ENCODE measurements around the gene RNASET2. TPM values are rescaled to one million over a fixed set of nuclear protein-coding genes. Genes with fewer than 3 reads are reported as not detected.

The RNASET2 gene
- polyA plus RNA-seq, 1 donor (not counting 4 experiments of a cell fraction or from before 2014, with no cell fraction given), result 21.5 TPM

DNA sequence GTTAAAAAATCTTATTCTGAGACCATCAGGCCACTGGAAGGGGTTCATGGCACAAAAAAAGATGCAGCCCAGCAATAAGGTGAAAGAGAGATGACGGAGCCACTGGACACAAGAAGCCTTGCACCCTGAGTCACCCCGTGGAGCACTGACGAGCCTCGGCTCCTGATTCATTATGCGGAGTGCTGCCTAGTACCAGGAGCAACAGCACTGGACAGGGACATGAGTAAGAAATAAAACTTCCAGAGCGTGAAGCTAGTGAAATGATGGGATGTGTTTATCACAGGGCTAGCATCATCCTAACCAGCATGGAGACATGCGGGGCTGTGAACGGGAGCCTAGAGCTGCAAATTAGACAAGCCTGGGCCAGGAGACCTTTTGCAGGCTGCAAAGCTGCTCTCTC, 53.3 kb downstream of the RNASET2 start:
- dilution Hi-C loops (cut with MboI; ENCODE audit: extremely low pct_ligation_motif_present, low sequenced_read_pairs), result no loop called here
- Histone ChIP-seq H3K36me3 (ENCODE audit: control insufficient read depth in 2 of 2, extremely low read depth in 1 of 2, insufficient read depth in 2 of 2, low read length in 2 of 2) (no peaks in the 10 kb centered on the region), H2AFZ (ENCODE audit: control insufficient read depth, low read length) (no peak overlapping the region), H3K4me2 (ENCODE audit: control insufficient read depth, extremely low read depth, insufficient read depth, low read depth, low read length) (no peak overlapping the region), H3K9me3 (ENCODE audit: control insufficient read depth, low read depth, low read length) (peaks cover 2% of the 10 kb centered on the region), H3K79me2 (ENCODE audit: control insufficient read depth, insufficient read depth, low read length) (no peaks in the 10 kb centered on the region), H3K4me3 (ENCODE audit: control insufficient read depth in 2 of 3, extremely low read depth in 1 of 3, insufficient read depth in 2 of 3, low read depth in 1 of 3, low read length in 3 of 3) (no peak overlapping the region), H3K27ac (ENCODE audit: control insufficient read depth, insufficient read depth, low read length) (no peak overlapping the region), H3K9me1 (ENCODE audit: control insufficient read depth, extremely low read depth, insufficient read depth, low read length) (no peaks in the 10 kb centered on the region), H3K9ac (ENCODE audit: control insufficient read depth, extremely low read depth, insufficient read depth, low read length) (no peak overlapping the region), H3K27me3 (ENCODE audit: control insufficient read depth, extremely low read depth, insufficient read depth, low read length) (no peaks in the 10 kb centered on the region), H3K4me1 (ENCODE audit: control insufficient read depth, extremely low read depth, insufficient read depth, low read length) (no peaks in the 10 kb centered on the region), H4K20me1 (ENCODE audit: control insufficient read depth, extremely low read depth, insufficient read depth, low read length) (no peaks in the 10 kb centered on the region)
- no peak for TF ChIP-seq EZH2 (IDR thresholded peaks at IDR 0.05; ENCODE audit: low read length)
- TF ChIP-seq, protein P1, sequence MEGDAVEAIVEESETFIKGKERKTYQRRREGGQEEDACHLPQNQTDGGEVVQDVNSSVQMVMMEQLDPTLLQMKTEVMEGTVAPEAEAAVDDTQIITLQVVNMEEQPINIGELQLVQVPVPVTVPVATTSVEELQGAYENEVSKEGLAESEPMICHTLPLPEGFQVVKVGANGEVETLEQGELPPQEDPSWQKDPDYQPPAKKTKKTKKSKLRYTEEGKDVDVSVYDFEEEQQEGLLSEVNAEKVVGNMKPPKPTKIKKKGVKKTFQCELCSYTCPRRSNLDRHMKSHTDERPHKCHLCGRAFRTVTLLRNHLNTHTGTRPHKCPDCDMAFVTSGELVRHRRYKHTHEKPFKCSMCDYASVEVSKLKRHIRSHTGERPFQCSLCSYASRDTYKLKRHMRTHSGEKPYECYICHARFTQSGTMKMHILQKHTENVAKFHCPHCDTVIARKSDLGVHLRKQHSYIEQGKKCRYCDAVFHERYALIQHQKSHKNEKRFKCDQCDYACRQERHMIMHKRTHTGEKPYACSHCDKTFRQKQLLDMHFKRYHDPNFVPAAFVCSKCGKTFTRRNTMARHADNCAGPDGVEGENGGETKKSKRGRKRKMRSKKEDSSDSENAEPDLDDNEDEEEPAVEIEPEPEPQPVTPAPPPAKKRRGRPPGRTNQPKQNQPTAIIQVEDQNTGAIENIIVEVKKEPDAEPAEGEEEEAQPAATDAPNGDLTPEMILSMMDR (optimal IDR thresholded peaks at IDR 0.05 in 1 of 3, IDR thresholded peaks at IDR 0.05 in 1 of 3, conservative IDR thresholded peaks at IDR 0.05 in 1 of 3; ENCODE audit: extremely low read depth in 1 of 3, insufficient read depth in 2 of 3, low read length in 3 of 3), result no peak
- no peak for DNase-seq (ENCODE audit: low read depth, low spot score)
- FAIRE-seq, result no peak

GRCh38 chr6:166902211-166902755, 54.1 kb downstream of the RNASET2 start:
- Histone ChIP-seq H3K9ac (ENCODE audit: control insufficient read depth, extremely low read depth, insufficient read depth, low read length) (no peak overlapping the region), H3K27me3 (ENCODE audit: control insufficient read depth, extremely low read depth, insufficient read depth, low read length) (no peaks in the 10 kb centered on the region), H3K27ac (ENCODE audit: control insufficient read depth, insufficient read depth, low read length) (no peak overlapping the region), H3K79me2 (ENCODE audit: control insufficient read depth, insufficient read depth, low read length) (no peaks in the 10 kb centered on the region), H3K4me2 (ENCODE audit: control insufficient read depth, extremely low read depth, insufficient read depth, low read depth, low read length) (no peak overlapping the region), H4K20me1 (ENCODE audit: control insufficient read depth, extremely low read depth, insufficient read depth, low read length) (no peaks in the 10 kb centered on the region), H2AFZ (ENCODE audit: control insufficient read depth, low read length) (no peak overlapping the region), H3K36me3 (ENCODE audit: control insufficient read depth in 2 of 2, extremely low read depth in 1 of 2, insufficient read depth in 2 of 2, low read length in 2 of 2) (no peaks in the 10 kb centered on the region), H3K9me3 (ENCODE audit: control insufficient read depth, low read depth, low read length) (peaks cover 2% of the 10 kb centered on the region), H3K9me1 (ENCODE audit: control insufficient read depth, extremely low read depth, insufficient read depth, low read length) (no peaks in the 10 kb centered on the region), H3K4me1 (ENCODE audit: control insufficient read depth, extremely low read depth, insufficient read depth, low read length) (no peaks in the 10 kb centered on the region), H3K4me3 (ENCODE audit: control insufficient read depth in 2 of 3, extremely low read depth in 1 of 3, insufficient read depth in 2 of 3, low read depth in 1 of 3, low read length in 3 of 3) (no peak overlapping the region)
- dilution Hi-C loops (cut with MboI; ENCODE audit: extremely low pct_ligation_motif_present, low sequenced_read_pairs), result no loop called here
- TF ChIP-seq, protein P1 (optimal IDR thresholded peaks at IDR 0.05 in 1 of 3, IDR thresholded peaks at IDR 0.05 in 1 of 3, conservative IDR thresholded peaks at IDR 0.05 in 1 of 3; ENCODE audit: extremely low read depth in 1 of 3, insufficient read depth in 2 of 3, low read length in 3 of 3), result no peak
- TF ChIP-seq EZH2 (IDR thresholded peaks at IDR 0.05; ENCODE audit: low read length), result no peak
- no peak for FAIRE-seq
- DNase-seq (ENCODE audit: low read depth, low spot score), result no peak

All from keratinocyte (primary cell).